Transverse colon (tissue), 4 donors: ENCODE measurements around the gene LDLRAD4. TPM values are rescaled to one million over a fixed set of nuclear protein-coding genes. Genes with fewer than 3 reads are reported as not detected.

Experiments used
- DNase-seq: peaks from one replicate; pipeline ENCODE4 v3.0.0-alpha.2; 2019
- H3K27ac ChIP-seq, 4 donors: fragments of 200-600 bp; sonication (generic); 2 replicates each; pipeline ENCODE4 v1.5.1; 2016 to 2018; ENCODE audit warnings: inconsistent platforms in 4 of 4
- H3K27me3 ChIP-seq: fragments of 200-600 bp; sonication (generic); 2 replicates; pipeline ENCODE4 v1.5.1; 2017; ENCODE audit warnings: inconsistent platforms
- H3K36me3 ChIP-seq, 4 donors: fragments of 200-600 bp; sonication (generic); 2 replicates each; pipeline ENCODE4 v1.5.1; 2017 to 2019; ENCODE audit warnings: inconsistent platforms in 4 of 4
- H3K4me1 ChIP-seq, 4 donors: fragments of 200-600 bp; sonication (generic); 2 replicates each; pipeline ENCODE4 v1.5.1; 2017 to 2020; ENCODE audit warnings: inconsistent platforms in 4 of 4
- H3K4me3 ChIP-seq, 4 donors: fragments of 200-600 bp; sonication (generic); 1 replicate in 1 of 4; 2 replicates in 3 of 4; pipeline versions ENCODE4 v1.5.1 to v1.6.1; 2017 to 2019; ENCODE audit warnings: inconsistent platforms in 4 of 4
- H3K9me3 ChIP-seq, 2 donors: fragments of 200-600 bp; sonication (generic); 2 replicates each; pipeline ENCODE4 v1.5.1; 2017 to 2019; ENCODE audit warnings: inconsistent platforms in 2 of 2
- EP300 ChIP-seq: sonication (generic); formaldehyde crosslinking; IDR thresholded peaks from one replicate; pipeline ENCODE4 v1.6.1; 2017; ENCODE audit warnings: antibody characterized with exemption, low read depth
- POLR2A ChIP-seq: fragments of 450-650 bp; IDR thresholded peaks from one replicate; pipeline ENCODE4 v1.6.1; 2016; ENCODE audit warnings: antibody characterized with exemption, mild to moderate bottlenecking, moderate library complexity
- POLR2AphosphoS5 ChIP-seq, 3 donors: sonication (generic); formaldehyde crosslinking; IDR thresholded peaks; one replicate each; pipeline ENCODE4 v1.6.1; 2016; ENCODE audit warnings: antibody characterized with exemption in 3 of 3
- WGBS, 2 donors: methylation state at CpG; one replicate each; pipeline ENCODE4 v1.1.5; 2018; ENCODE audit warnings: low coverage in 1 of 2; 5-methylcytosine and 5-hydroxymethylcytosine counted together
- in situ Hi-C, 4 donors: fragments of 200-750 bp; cut with MboI; loops; one replicate each; pipeline versions ENCODE4 v1.15.0 to v1.15.1; 2017; ENCODE audit warnings: low sequenced_read_pairs in 3 of 4, low pct_ligation_motif_present in 1 of 4, low pct_unique_long_range_greater_than_20kb in 1 of 4
- intact Hi-C: fragments of 100-400 bp; cut with DNase I; formaldehyde crosslinking; loops from one replicate; pipeline ENCODE4 v1.15.1; 2023; ENCODE audit warnings: low total_unique reads
- total RNA-seq, 4 donors: library from RNA; depleted of rRNA; stranded (reverse); fragments of >200 nt; gene quantifications; one replicate each; pipeline ENCODE4 v1.1.0, GENCODE V29; 2016
- TF ChIP-seq, protein P1 (sequence below), 5 experiments: fragments of 200-600 bp in 3 of 5; fragments of 450-650 bp in 2 of 5; sonication (generic) in 3 of 5; IDR thresholded peaks; 1 replicate in 2 of 5; 2 replicates in 3 of 5; pipeline ENCODE4 v1.5.1; 2016 to 2017; ENCODE audit warnings: antibody characterized with exemption in 5 of 5, inconsistent platforms in 3 of 5, mild to moderate bottlenecking in 2 of 5, moderate library complexity in 1 of 5

LDLRAD4 gene
- total RNA-seq, 4 donors from 2014 or later: 34.8 to 277 (median 60.6) TPM

DNA sequence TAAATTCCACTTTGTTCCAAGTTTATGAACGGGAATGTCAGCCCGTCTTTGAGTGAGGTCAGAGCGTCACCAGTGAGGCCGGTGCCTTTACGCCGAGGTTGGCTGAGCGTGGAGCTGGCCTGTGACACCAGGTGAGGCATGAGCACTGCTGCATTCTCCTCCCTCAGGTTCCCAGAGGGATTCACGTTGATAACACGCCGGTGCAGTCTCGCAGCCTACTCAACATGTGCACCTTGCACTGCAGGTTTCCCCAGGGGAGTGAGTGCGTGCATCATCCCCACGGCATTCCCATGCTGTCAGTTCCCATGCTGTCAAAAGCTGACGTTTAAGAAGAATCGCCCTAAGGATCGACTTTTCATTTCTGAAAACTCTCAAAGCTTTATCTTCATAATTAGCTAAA, 213.3 kb downstream of the LDLRAD4 start:
- no peak for DNase-seq
- H3K27ac ChIP-seq: no peak overlapping the region
- no peaks in the 10 kb centered on the region for H3K9me3 ChIP-seq
- 92 to 97% methylated on average over 9 to 16 of the region's 16 CpGs for WGBS, 2 donors
- intact Hi-C loops: no loop called here
- H3K4me1 ChIP-seq: no peaks in the 10 kb centered on the region
- no peak for TF ChIP-seq EP300
- no peak for TF ChIP-seq POLR2A
- TF ChIP-seq, protein P1, sequence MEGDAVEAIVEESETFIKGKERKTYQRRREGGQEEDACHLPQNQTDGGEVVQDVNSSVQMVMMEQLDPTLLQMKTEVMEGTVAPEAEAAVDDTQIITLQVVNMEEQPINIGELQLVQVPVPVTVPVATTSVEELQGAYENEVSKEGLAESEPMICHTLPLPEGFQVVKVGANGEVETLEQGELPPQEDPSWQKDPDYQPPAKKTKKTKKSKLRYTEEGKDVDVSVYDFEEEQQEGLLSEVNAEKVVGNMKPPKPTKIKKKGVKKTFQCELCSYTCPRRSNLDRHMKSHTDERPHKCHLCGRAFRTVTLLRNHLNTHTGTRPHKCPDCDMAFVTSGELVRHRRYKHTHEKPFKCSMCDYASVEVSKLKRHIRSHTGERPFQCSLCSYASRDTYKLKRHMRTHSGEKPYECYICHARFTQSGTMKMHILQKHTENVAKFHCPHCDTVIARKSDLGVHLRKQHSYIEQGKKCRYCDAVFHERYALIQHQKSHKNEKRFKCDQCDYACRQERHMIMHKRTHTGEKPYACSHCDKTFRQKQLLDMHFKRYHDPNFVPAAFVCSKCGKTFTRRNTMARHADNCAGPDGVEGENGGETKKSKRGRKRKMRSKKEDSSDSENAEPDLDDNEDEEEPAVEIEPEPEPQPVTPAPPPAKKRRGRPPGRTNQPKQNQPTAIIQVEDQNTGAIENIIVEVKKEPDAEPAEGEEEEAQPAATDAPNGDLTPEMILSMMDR (IDR thresholded peaks at IDR 0.05): no peak
- no peak for TF ChIP-seq POLR2AphosphoS5 (IDR thresholded peaks at IDR 0.05)
- H3K4me3 ChIP-seq: no peak overlapping the region
- H3K36me3 ChIP-seq: no peaks in the 10 kb centered on the region
- in situ Hi-C loops: loop anchor here in 1 of 4 donors (25.0 kb wide), 1 partner anchor 105 kb away; no protein-coding TSS in a partner anchor
- H3K27me3 ChIP-seq: no peaks in the 10 kb centered on the region

DNA sequence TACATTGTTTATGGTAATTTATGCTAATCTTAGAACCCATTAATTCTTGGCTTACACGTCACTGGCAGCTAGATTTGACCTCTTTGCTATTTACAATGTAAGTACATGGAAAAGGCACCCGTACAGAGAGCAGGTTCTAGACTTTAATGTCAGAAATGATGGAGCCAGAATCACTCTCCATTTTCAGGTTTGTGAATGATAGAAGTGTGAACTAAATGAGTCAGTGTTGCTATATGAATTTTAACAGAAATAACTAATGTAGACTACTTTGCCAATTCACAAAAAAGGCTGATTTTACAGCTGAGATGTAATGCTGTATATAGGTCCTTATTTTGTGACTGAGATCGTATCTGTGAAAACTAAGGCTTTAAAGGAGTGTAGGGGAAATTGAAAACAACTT, 214.6 kb downstream of the LDLRAD4 start:
- H3K4me1 ChIP-seq: no peaks in the 10 kb centered on the region
- TF ChIP-seq EP300 (no peak), POLR2AphosphoS5 (IDR thresholded peaks at IDR 0.05) (no peak), POLR2A (no peak)
- TF ChIP-seq, protein P1 (IDR thresholded peaks at IDR 0.05): no peak

DNA sequence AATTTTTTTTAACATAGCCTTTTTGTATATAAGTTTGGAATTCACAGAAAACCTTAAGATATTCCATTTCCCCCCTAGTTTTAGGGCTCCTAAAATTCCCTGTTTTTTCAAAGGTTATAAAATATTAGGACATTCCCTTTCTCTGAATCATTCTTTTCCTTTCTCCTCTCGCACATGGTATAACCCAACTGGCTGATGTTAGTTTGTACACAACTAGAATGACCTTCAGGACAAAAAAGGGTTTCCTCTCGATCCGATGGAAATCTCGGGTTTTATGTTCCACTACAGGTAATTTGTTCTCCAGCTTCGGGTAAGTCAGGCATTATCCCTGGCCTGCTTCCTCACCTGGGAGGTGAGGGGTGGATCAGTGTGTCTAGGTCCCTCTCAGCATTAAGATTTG, 215.1 kb downstream of the LDLRAD4 start:
- Histone ChIP-seq H3K27ac (no peak overlapping the region), H3K4me1 (no peaks in the 10 kb centered on the region), H3K27me3 (no peaks in the 10 kb centered on the region), H3K36me3 (no peaks in the 10 kb centered on the region), H3K9me3 (no peaks in the 10 kb centered on the region), H3K4me3 (no peak overlapping the region)
- in situ Hi-C loops (loop anchor here in 1 of 4 donors (25.0 kb wide), 1 partner anchor 104 kb away; no protein-coding TSS in a partner anchor), intact Hi-C loops (no loop called here)
- DNase-seq: no peak
- WGBS, 2 donors: 82 to 83% methylated on average over 5 of the region's 5 CpGs
- no peak for TF ChIP-seq POLR2A
- no peak for TF ChIP-seq EP300
- TF ChIP-seq, protein P1 (IDR thresholded peaks at IDR 0.05): no peak
- no peak for TF ChIP-seq POLR2AphosphoS5 (IDR thresholded peaks at IDR 0.05)

More for the DNA sequence above, 214.6 kb downstream of the LDLRAD4 start:
- Histone ChIP-seq H3K36me3 (no peaks in the 10 kb centered on the region), H3K4me3 (no peak overlapping the region), H3K9me3 (no peaks in the 10 kb centered on the region), H3K27me3 (no peaks in the 10 kb centered on the region), H3K27ac (no peak overlapping the region)
- intact Hi-C loops (no loop called here), in situ Hi-C loops (loop anchor here in 1 of 4 donors (25.0 kb wide), 1 partner anchor 104 kb away; no protein-coding TSS in a partner anchor)
- DNase-seq: no peak
- 75 to 77% methylated on average over 3 of the region's 3 CpGs for WGBS, 2 donors

DNA sequence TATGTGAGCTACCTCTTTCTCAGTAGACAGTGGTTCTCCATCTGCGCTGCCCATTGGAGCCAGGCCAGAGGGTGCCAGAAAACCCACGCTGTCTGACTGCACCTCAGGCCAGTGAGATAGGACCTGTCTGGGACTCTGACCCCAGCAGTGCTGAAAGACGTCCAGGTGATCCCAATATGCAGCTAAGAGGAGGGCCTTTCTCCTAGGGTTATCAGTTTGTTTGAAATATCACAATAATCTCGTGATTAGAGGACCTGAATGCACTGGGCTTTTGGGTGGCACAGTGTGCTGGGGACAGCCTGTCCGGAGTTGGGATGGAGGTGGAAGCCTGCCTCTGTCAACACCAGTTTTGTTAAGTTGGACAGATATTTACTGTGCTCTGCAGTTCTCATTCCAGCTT, 216.3 kb downstream of the LDLRAD4 start:
- no peaks in the 10 kb centered on the region for H3K9me3 ChIP-seq
- WGBS, 2 donors: 86 to 93% methylated on average over 2 to 5 of the region's 5 CpGs
- in situ Hi-C loops (loop anchor here in 1 of 4 donors (25.0 kb wide), 1 partner anchor 102 kb away; no protein-coding TSS in a partner anchor), intact Hi-C loops (no loop called here)
- TF ChIP-seq EP300: no peak
- no peak for TF ChIP-seq POLR2A
- TF ChIP-seq POLR2AphosphoS5 (IDR thresholded peaks at IDR 0.05): no peak
- TF ChIP-seq, protein P1 (IDR thresholded peaks at IDR 0.05): no peak
- DNase-seq: no peak
- H3K4me1 ChIP-seq: no peaks in the 10 kb centered on the region
- H3K36me3 ChIP-seq: no peaks in the 10 kb centered on the region
- H3K27me3 ChIP-seq: no peaks in the 10 kb centered on the region
- H3K27ac ChIP-seq: no peak overlapping the region
- H3K4me3 ChIP-seq: no peak overlapping the region
